Small intestine (tissue), 7 donors: ENCODE results near the gene CCR7. TPM values are rescaled to one million over a fixed set of nuclear protein-coding genes. Genes with fewer than 3 reads are reported as not detected.

Source experiments
- DNase-seq, 2 donors: peaks; one replicate each; pipeline versions ENCODE4 v3.0.0 to v3.0.0-alpha.2; 2013
- FAIRE-seq: peaks from 2 replicates; lab custom pipeline; 2012; peaks lifted over from hg19 to GRCh38; lab: Jason Lieb, UNC
- H3K27ac ChIP-seq, 3 donors: one replicate each; pipeline ENCODE4 v1.5.1; 2013; ENCODE audit warnings: low read length in 2 of 3, mild to moderate bottlenecking in 2 of 3, control low read depth in 1 of 3, inconsistent platforms in 1 of 3, low read depth in 1 of 3, moderate library complexity in 1 of 3
- H3K27me3 ChIP-seq, 3 donors: one replicate each; pipeline ENCODE4 v1.6.1; 2013; ENCODE audit warnings: low read length in 3 of 3, inconsistent platforms in 1 of 3; ENCODE audit not compliant: control insufficient read depth in 3 of 3, insufficient read depth in 3 of 3
- H3K36me3 ChIP-seq, 3 donors: one replicate each; pipeline ENCODE4 v1.6.1; 2013; ENCODE audit warnings: low read length in 3 of 3, inconsistent platforms in 1 of 3, low read depth in 1 of 3, mild to moderate bottlenecking in 1 of 3, moderate library complexity in 1 of 3; ENCODE audit not compliant: control insufficient read depth in 3 of 3, insufficient read depth in 2 of 3
- H3K4me1 ChIP-seq, 3 donors: one replicate each; pipeline ENCODE4 v1.6.1; 2013; ENCODE audit warnings: low read length in 2 of 3, inconsistent platforms in 1 of 3, low read depth in 1 of 3, mild to moderate bottlenecking in 1 of 3, moderate library complexity in 1 of 3; ENCODE audit not compliant: control insufficient read depth in 3 of 3, insufficient read depth in 2 of 3
- H3K4me3 ChIP-seq, 3 donors: one replicate each; pipeline ENCODE4 v1.5.1; 2013; ENCODE audit warnings: low read length in 3 of 3, control low read depth in 1 of 3, inconsistent platforms in 1 of 3, low read depth in 1 of 3, mild to moderate bottlenecking in 1 of 3, moderate library complexity in 1 of 3
- H3K9me3 ChIP-seq, 2 donors: one replicate each; pipeline ENCODE4 v1.6.1; 2013; ENCODE audit warnings: low read depth in 1 of 2, low read length in 1 of 2; ENCODE audit not compliant: control insufficient read depth in 2 of 2, insufficient read depth in 1 of 2
- WGBS, 3 donors: extraction: QIAGEN DNeasy Blood & Tissue Kit; methylation state at CpG; one replicate each; pipeline ENCODE4 v1.1.7; 2013; 5-methylcytosine and 5-hydroxymethylcytosine counted together
- polyA plus RNA-seq, 4 donors: library from polyadenylated mRNA; stranded (reverse) in 3 of 4; unstranded in 1 of 4; fragments of 200-250 nt in 3 of 4; fragments of 120-200 nt in 1 of 4; gene quantifications; one replicate each; pipeline versions ENCODE4 v1.2.1 to v1.2.3, GENCODE V29; 2013
- donor health status: healthy with polysubstance abuse.
- donor health status: control.
- donor health status: control.
- donor health status: Bipolar disorder and iron deficiency.
- donor health status: healthy.

The CCR7 gene
- polyA plus RNA-seq, 4 donors: 0.92 to 1.7 TPM; not detected in 2

GRCh38 chr17:40538936-40539705, 26.2 kb downstream of the CCR7 start:
- 86 to 88% (median 87%) methylated on average over 6 of the region's 6 CpGs for WGBS, 3 donors
- H3K9me3 ChIP-seq: no peaks in the 10 kb centered on the region
- H3K4me1 ChIP-seq: peaks cover 0 to 35% (median 14%) of the 10 kb centered on the region in 3 donors
- H3K4me3 ChIP-seq: no peak overlapping the region
- peak overlapping the region in 1 of 3 donors; percentile 96 for H3K27ac ChIP-seq
- no peaks in the 10 kb centered on the region for H3K36me3 ChIP-seq
- no peak for DNase-seq
- FAIRE-seq: no peak
- H3K27me3 ChIP-seq: no peaks in the 10 kb centered on the region

GRCh38 chr17:40538019-40538935, 27.0 kb downstream of the CCR7 start:
- H3K4me1 ChIP-seq: peaks cover 0 to 30% (median 14%) of the 10 kb centered on the region in 3 donors
- peak overlapping the region in 1 of 3 donors; percentile 96 for H3K27ac ChIP-seq
- no peaks in the 10 kb centered on the region for H3K27me3 ChIP-seq
- FAIRE-seq: no peak
- 76 to 83% (median 83%) methylated on average over 15 of the region's 15 CpGs for WGBS, 3 donors
- no peaks in the 10 kb centered on the region for H3K9me3 ChIP-seq
- no peak overlapping the region for H3K4me3 ChIP-seq
- H3K36me3 ChIP-seq: no peaks in the 10 kb centered on the region
- DNase-seq: no peak

DNA sequence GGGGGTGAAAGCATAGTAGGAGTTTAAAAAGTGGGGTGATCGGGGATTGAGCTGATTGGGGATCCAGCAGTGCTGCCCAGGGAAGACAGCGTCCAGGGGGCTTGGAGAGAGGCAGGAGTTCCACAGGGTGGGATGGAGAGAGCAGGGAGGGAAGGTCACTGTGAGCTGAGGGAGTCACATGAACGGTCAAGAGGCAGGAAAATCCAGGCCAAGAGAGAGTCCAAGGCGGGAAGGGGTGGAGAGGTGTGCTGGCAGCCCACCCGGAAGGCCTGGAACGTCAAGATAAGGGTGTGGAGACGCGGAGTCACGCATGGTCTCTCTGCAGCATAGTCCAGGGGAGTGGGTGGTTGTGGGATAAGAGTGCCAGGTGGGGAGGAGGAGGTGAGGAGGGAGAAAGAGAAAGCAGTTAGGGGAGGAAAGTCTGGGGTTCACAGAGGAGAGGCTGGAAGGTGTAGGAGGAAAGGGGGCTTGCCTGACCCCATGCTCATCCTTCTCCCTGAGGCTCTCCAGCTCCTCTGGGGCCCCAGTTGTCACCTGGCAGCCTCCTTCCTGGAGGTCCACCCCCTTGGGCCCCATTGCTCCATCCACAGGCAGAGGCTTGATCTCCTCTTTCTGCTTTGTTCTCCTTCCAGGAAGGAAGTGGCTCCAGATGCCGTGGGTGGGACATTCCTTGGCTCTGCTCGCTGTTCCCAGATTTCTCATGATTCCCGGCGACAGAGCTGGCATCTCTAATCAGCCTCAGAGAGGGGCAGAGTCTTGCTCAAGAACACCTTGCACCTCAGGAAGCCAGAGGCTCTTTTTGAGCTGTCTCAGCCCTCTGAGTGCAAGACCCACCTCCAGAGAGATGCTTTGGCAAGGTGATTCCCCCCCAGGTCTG, 28.7 kb downstream of the CCR7 start:
- no peak for DNase-seq
- Histone ChIP-seq H3K4me1 (peaks cover 0 to 26% (median 3%) of the 10 kb centered on the region in 3 donors), H3K27me3 (no peaks in the 10 kb centered on the region), H3K9me3 (no peaks in the 10 kb centered on the region), H3K27ac (peak overlapping the region in 2 of 3 donors; percentile 8 to 42), H3K36me3 (no peaks in the 10 kb centered on the region), H3K4me3 (no peak overlapping the region)
- 40 to 46% (median 42%) methylated on average over 12 to 13 of the region's 13 CpGs for WGBS, 3 donors
- FAIRE-seq: no peak

DNA sequence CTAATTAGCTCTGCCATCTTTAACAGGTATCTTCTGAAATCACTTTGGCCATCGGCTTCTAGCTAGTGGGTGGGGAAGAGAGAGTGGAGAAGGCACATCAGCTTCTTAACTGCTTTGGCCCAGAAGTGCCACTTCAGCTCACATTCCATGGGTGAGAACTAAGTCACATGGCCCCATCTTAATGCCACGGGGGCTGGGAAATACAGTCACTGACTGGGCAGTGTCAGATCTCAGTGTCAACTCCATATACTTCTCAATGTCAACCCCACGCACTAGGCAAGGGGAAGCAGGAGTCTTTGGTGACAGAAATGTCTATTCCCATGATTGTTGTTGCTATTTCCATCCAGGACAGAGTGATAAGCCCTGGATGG, 29.4 kb downstream of the CCR7 start:
- no peak overlapping the region for H3K4me3 ChIP-seq
- 67 to 82% (median 72%) methylated on average over 3 of the region's 3 CpGs for WGBS, 3 donors
- H3K36me3 ChIP-seq: no peaks in the 10 kb centered on the region
- no peak for FAIRE-seq
- peak overlapping the region in 2 of 3 donors; percentile 8 to 42 for H3K27ac ChIP-seq
- no peaks in the 10 kb centered on the region for H3K27me3 ChIP-seq
- no peak for DNase-seq
- H3K9me3 ChIP-seq: no peaks in the 10 kb centered on the region
- H3K4me1 ChIP-seq: peaks cover 0 to 19% (median 3%) of the 10 kb centered on the region in 3 donors

DNA sequence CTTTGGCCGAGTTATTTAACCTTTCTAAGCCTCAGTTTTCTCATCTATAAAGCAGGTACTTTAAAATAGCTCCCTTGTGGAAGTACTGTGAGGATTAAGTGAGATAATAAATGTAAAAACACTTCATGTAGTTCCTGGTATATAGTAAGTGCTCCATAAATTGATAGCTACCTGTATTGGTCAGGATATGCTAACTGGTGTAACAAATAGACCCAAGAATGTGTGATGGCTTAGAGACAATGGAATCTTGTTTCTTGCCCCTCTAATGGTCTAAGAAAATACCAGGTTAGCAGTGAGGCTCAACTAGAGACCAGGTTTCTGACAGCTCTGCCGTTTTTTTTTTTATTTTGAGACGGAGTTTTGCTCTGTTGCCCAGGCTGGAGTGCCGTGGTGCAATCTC, 29.8 kb downstream of the CCR7 start:
- peaks cover 0 to under 1% (median 0%) of the 10 kb centered on the region in 3 donors for H3K27me3 ChIP-seq
- FAIRE-seq (no peak), DNase-seq (no peak)
- no peaks in the 10 kb centered on the region for H3K9me3 ChIP-seq
- no peak overlapping the region for H3K4me3 ChIP-seq
- peaks cover 0 to 17% (median 3%) of the 10 kb centered on the region in 3 donors for H3K4me1 ChIP-seq
- peak overlapping the region in 1 of 3 donors; percentile 42 for H3K27ac ChIP-seq
- no peaks in the 10 kb centered on the region for H3K36me3 ChIP-seq
- WGBS, 3 donors: 88 to 92% (median 91%) methylated on average over 4 of the region's 4 CpGs

DNA sequence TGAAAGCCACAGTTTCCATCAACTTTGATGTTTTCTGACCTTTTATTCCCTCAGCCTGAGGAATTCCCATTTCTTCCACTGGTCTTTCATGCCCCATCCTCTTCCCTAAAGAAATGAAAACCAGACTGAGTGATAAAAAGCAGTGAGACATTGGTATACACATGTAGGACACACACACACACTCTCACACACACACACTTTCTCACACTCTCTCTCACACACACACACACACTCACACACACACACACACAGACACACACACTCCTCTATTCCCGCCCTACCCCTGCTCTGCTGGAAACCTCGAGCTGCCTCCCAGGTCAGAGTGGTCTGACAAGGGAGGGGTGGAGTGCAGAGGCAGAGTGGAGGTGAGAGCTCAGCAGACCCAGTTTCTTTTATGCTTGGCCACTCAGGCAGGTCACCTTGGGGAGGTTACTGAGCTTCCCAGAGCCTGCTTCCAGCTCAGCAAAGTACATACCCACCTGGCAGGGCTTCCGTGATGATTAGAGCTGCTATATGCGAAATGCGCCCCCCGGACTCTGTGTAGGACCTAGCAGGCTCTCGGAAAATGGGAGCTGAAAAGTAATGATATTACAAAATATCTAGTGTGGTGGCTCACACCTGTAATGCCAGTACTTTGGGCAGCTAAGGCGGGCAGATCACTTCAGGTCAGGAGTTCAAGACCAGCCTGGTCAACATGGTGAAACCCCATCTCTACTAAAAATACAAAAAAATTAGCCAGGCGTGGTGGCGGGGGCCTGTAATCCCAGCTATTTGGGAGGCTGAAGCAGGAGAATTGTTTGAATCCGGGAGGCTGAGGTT, 30.7 kb downstream of the CCR7 start:
- H3K27ac ChIP-seq: peak overlapping the region in 1 of 3 donors; percentile 59

GRCh38 chr17:40533896-40534295, 31.4 kb downstream of the CCR7 start:
- H3K36me3 ChIP-seq: no peaks in the 10 kb centered on the region
- peaks cover 0 to 17% (median 0%) of the 10 kb centered on the region in 3 donors for H3K4me1 ChIP-seq
- FAIRE-seq (no peak), DNase-seq (no peak)
- H3K9me3 ChIP-seq: no peaks in the 10 kb centered on the region
- no peak overlapping the region for H3K4me3 ChIP-seq
- 65 to 71% (median 68%) methylated on average over 4 of the region's 4 CpGs for WGBS, 3 donors
- peak overlapping the region in 1 of 3 donors; percentile 59 for H3K27ac ChIP-seq
- H3K27me3 ChIP-seq: peaks cover 0 to 2% (median 0%) of the 10 kb centered on the region in 3 donors

More for the DNA sequence above, 30.7 kb downstream of the CCR7 start:
- FAIRE-seq (no peak), DNase-seq (no peak)
- WGBS, 3 donors: 86% methylated on average over 11 of the region's 11 CpGs
- Histone ChIP-seq H3K4me3 (no peak overlapping the region), H3K4me1 (peaks cover 0 to 17% (median 0%) of the 10 kb centered on the region in 3 donors), H3K27me3 (peaks cover 0 to 2% (median 0%) of the 10 kb centered on the region in 3 donors), H3K36me3 (no peaks in the 10 kb centered on the region), H3K9me3 (no peaks in the 10 kb centered on the region)
